GM12878 (cell line): Measurements from ENCODE around the gene TMTC1. TPM values are rescaled to one million over a fixed set of nuclear protein-coding genes. Genes with fewer than 3 reads are reported as not detected.

Experiments
- ATAC-seq: fragments of 200-7000 bp; cut with Tn5 transposase; 3 replicates; pipeline ENCODE4 v1.9.1; 2020; ENCODE audit warnings: mild to moderate bottlenecking, moderate library complexity
- BruUV-seq: library from RNA; stranded (reverse); fragments of 400-500 nt; replicated peaks from 2 replicates; lab custom pipeline; 2021; lab: Mats Ljungman, UMichigan
- CTCF ChIA-PET: fragments of 300-600 bp; sonication (Branson Sonifier 250); formaldehyde crosslinking; extraction: SDS; loops from one replicate; lab custom pipeline; 2021; ENCODE audit warnings: inconsistent platforms; lab: Yijun Ruan, JAX
- POLR2A ChIA-PET: fragments of 350-600 bp; formaldehyde crosslinking; extraction: SDS; loops from one replicate; lab custom pipeline; 2021; ENCODE audit warnings: inconsistent platforms; lab: Charles Lee
- RAD21 ChIA-PET: fragments of 300-600 bp; sonication (Branson Sonifier 250); formaldehyde crosslinking; loops from one replicate; lab custom pipeline; 2023; ENCODE audit warnings: antibody characterized with exemption; ENCODE audit not compliant: unreplicated experiment; lab: Charles Lee
- SMC1A ChIA-PET: fragments of 300-600 bp; sonication (Branson Sonifier 250); formaldehyde crosslinking; loops from one replicate; lab custom pipeline; 2023; ENCODE audit not compliant: unreplicated experiment, uncharacterized antibody; lab: Charles Lee
- DNase-seq: peaks from one replicate; pipeline ENCODE4 v3.0.0-alpha.2; 2011; ENCODE audit warnings: low read depth, low spot score
- FAIRE-seq: peaks from 3 replicates; lab custom pipeline; 2011; peaks lifted over from hg19 to GRCh38; lab: Jason Lieb, UNC
- H2AFZ ChIP-seq: 2 replicates; pipeline ENCODE4 v1.6.0; 2011; ENCODE audit warnings: low read depth, low read length, control low read depth; ENCODE audit not compliant: control insufficient read depth
- H3K27ac ChIP-seq: 2 replicates; pipeline ENCODE4 v1.5.1; 2011; ENCODE audit warnings: control low read depth; ENCODE audit not compliant: control insufficient read depth, insufficient read depth
- H3K27me3 ChIP-seq, 2 experiments: replicated peaks in 1 of 2; 2 replicates each; pipeline versions ENCODE4 v1.6.0 to v1.6.1; 2011; ENCODE audit warnings: low read length in 1 of 2; ENCODE audit not compliant: control insufficient read depth in 2 of 2, insufficient read depth in 2 of 2
- H3K36me3 ChIP-seq, 2 experiments: 2 replicates each; pipeline ENCODE4 v1.5.1; 2011; ENCODE audit warnings: low read length in 1 of 2; ENCODE audit not compliant: control insufficient read depth in 2 of 2, insufficient read depth in 2 of 2
- H3K4me1 ChIP-seq: 2 replicates; pipeline ENCODE4 v1.6.1; 2011; ENCODE audit warnings: mild to moderate bottlenecking, low read length, moderate library complexity, mixed read lengths; ENCODE audit not compliant: control insufficient read depth, insufficient read depth
- H3K4me2 ChIP-seq: 2 replicates; pipeline ENCODE4 v1.6.0; 2011; ENCODE audit warnings: control low read depth; ENCODE audit not compliant: control insufficient read depth, insufficient read depth
- H3K4me3 ChIP-seq: fragments of 200-600 bp; sonication (generic); 2 replicates; pipeline ENCODE4 v1.5.1; 2016
- H3K79me2 ChIP-seq: 2 replicates; pipeline ENCODE4 v1.6.0; 2011; ENCODE audit warnings: low read length; ENCODE audit not compliant: control insufficient read depth, insufficient read depth
- H3K9ac ChIP-seq: 2 replicates; pipeline ENCODE4 v1.8.0; 2011; ENCODE audit warnings: low read length, control low read depth, mixed read lengths; ENCODE audit not compliant: control insufficient read depth, insufficient read depth
- H3K9me3 ChIP-seq: replicated peaks from 3 replicates; pipeline ENCODE4 v1.5.1; 2011; ENCODE audit warnings: mild to moderate bottlenecking, low read length; ENCODE audit not compliant: control insufficient read depth, insufficient read depth
- H4K20me1 ChIP-seq: 2 replicates; pipeline ENCODE4 v1.6.0; 2011; ENCODE audit not compliant: control insufficient read depth, insufficient read depth
- BCL3 ChIP-seq: IDR thresholded peaks from 2 replicates; pipeline ENCODE4 v1.6.1; 2011; ENCODE audit warnings: borderline replicate concordance, low read depth, mild to moderate bottlenecking, moderate library complexity, low read length; ENCODE audit not compliant: insufficient read depth, poor library complexity, severe bottlenecking
- CBX3 ChIP-seq: fragments of 200-600 bp; sonication (generic); IDR thresholded peaks from 2 replicates; pipeline ENCODE4 v1.6.1; 2016; ENCODE audit warnings: low read depth, borderline replicate concordance
- CHD1 ChIP-seq: IDR thresholded peaks from 2 replicates; pipeline ENCODE4 v1.6.1; 2012; ENCODE audit warnings: low read depth, low read length, improper control_type of control experiment
- ETV6 ChIP-seq, 2 experiments: fragments of 450-650 bp in 1 of 2; IDR thresholded peaks in 1 of 2; conservative IDR thresholded peaks in 1 of 2; 2 replicates each; pipeline ENCODE4 v1.6.1; 2014; ENCODE audit warnings: antibody characterized with exemption in 1 of 2, borderline replicate concordance in 1 of 2, low read depth in 1 of 2, mild to moderate bottlenecking in 1 of 2, moderate library complexity in 1 of 2
- MYB ChIP-seq: fragments of 150-350 bp; IDR thresholded peaks from 2 replicates; pipeline ENCODE4 v1.6.1; 2014; ENCODE audit warnings: mild to moderate bottlenecking, low read depth, low read length, borderline replicate concordance
- NFYB ChIP-seq: IDR thresholded peaks from 2 replicates; pipeline ENCODE4 v1.6.1; 2011; ENCODE audit warnings: low read depth, mild to moderate bottlenecking, low read length, improper control_type of control experiment, moderate library complexity; ENCODE audit not compliant: insufficient read depth
- POLR2AphosphoS5 ChIP-seq: IDR thresholded peaks from 2 replicates; pipeline ENCODE4 v1.6.1; 2011; ENCODE audit warnings: mild to moderate bottlenecking, low read length, inconsistent platforms
- SREBF1 ChIP-seq: IDR thresholded peaks from 2 replicates; pipeline ENCODE4 v1.6.1; 2012; ENCODE audit warnings: mild to moderate bottlenecking, low read length
- WGBS: methylation state at CpG from one replicate; pipeline ENCODE4 v1.1.6; 2016; ENCODE audit warnings: low lambda C conversion rate; ENCODE audit not compliant: insufficient replicate concordance, insufficient coverage; ENCODE audit errors: missing lambda C conversion rate; 5-methylcytosine and 5-hydroxymethylcytosine counted together
- in situ Hi-C: fragments of 300-500 bp; cut with MboI; formaldehyde crosslinking; loops from 9 replicates; pipeline ENCODE4 v1.14.3; 2018; ENCODE audit warnings: mixed read lengths
- intact Hi-C: fragments of 100-400 bp; cut with micrococcal nuclease; formaldehyde crosslinking; loops from one replicate; pipeline ENCODE4 v1.14.2; 2022; ENCODE audit not compliant: unreplicated experiment
- polyA plus RNA-seq, 11 experiments: library from polyadenylated mRNA; depleted of rRNA in 4 of 11; unstranded in 6 of 11; stranded (reverse) in 5 of 11; fragments of >200 nt; fragmentation: Nextera tagmentation in 4 of 11; fragmentation: Illumina TruSeq in 1 of 11; extraction: Ambion mirVana in 4 of 11; extraction: Trizol in 1 of 11; gene quantifications; 1 replicate in 1 of 11; 2 replicates in 10 of 11; pipeline versions ENCODE4 v1.2.1 to v1.2.3, GENCODE V29; 2011 to 2016; ENCODE audit warnings: inconsistent platforms in 2 of 11, missing spikeins in 2 of 11, low read depth in 1 of 11
- total RNA-seq, 4 experiments: library from RNA; depleted of rRNA in 3 of 4; stranded (reverse); fragments of >200 nt in 3 of 4; fragmentation: Illumina TruSeq in 1 of 4; extraction: Trizol in 1 of 4; gene quantifications; 2 replicates each; pipeline versions ENCODE4 v1.2.1 to v1.2.3, GENCODE V29; 2013 to 2021

Gene TMTC1
- total and polyA plus RNA-seq, 10 of the 15 experiments (the other 5 are each of a cell fraction or from before 2014, with no cell fraction given), result 0.10 to 20.9 (median 0.57) TPM

DNA sequence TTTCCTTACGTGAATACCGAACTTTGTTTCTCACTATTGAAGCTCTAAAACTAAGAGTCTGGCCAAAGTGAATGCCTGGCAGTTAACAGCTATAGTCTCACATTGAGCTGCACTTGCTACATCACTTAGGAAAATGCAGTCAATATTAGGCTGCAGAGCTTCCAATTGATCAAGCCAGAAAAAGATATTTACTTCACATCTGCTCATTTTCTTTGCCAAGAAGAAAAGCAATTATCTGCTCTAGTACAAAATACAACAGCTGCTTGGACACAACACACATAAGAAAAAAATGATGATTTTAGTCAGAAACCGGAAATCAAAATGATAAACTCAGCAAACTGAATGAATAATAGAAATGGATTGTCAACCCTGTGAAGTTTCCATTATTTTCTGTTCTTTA lies 45.4 kb downstream of the TMTC1 start:
- no peaks in the 10 kb centered on the region; the same call in 2 of the 3 replicates for H3K9me3 ChIP-seq
- WGBS, result 2% methylated on average over 3 of the region's 3 CpGs
- POLR2A ChIA-PET, result interaction anchor here (0.7 to 1.9 kb wide), 3 partner anchors 12 to 20 kb away, joined by 3 to 5 read pairs (median 3); no protein-coding TSS in a partner anchor
- H3K36me3 ChIP-seq, result no peaks in the 10 kb centered on the region
- no peaks in the 10 kb centered on the region for H3K27me3 ChIP-seq
- CTCF ChIA-PET, result interaction anchor here (1.4 to 1.6 kb wide), 2 partner anchors 8 to 35 kb away, joined by 4 to 5 read pairs; no protein-coding TSS in a partner anchor
- H3K4me3 ChIP-seq, result no peak overlapping the region
- FAIRE-seq (no peak), ATAC-seq (no peak), DNase-seq (no peak)
- SMC1A ChIA-PET, result interaction anchor here (0.6 to 2.5 kb wide), 7 partner anchors 8 to 219 kb away, joined by 3 to 11 read pairs (median 3); no protein-coding TSS in a partner anchor
- in situ Hi-C loops (no loop called here), intact Hi-C loops (no loop called here)
- H3K79me2 ChIP-seq, result no peaks in the 10 kb centered on the region
- H3K27ac ChIP-seq, result no peak overlapping the region
- BruUV-seq, result no TSS peak
- H4K20me1 ChIP-seq, result no peaks in the 10 kb centered on the region
- RAD21 ChIA-PET, result interaction anchor here (0.7 to 2.2 kb wide), 4 partner anchors 12 to 47 kb away, joined by 3 to 7 read pairs (median 4); no protein-coding TSS in a partner anchor
- no peaks in the 10 kb centered on the region for H3K4me1 ChIP-seq
- H3K4me2 ChIP-seq, result no peak overlapping the region
- H3K9ac ChIP-seq, result no peak overlapping the region
- no peak for TF ChIP-seq POLR2AphosphoS5
- no peak for TF ChIP-seq ETV6 (conservative IDR thresholded peaks at IDR 0.05 in 1 of 2, IDR thresholded peaks at IDR 0.05 in 1 of 2; ENCODE audit: borderline replicate concordance in 1 of 2, low read depth in 1 of 2)
- TF ChIP-seq CBX3, result no peak
- TF ChIP-seq CHD1, result no peak
- TF ChIP-seq SREBF1, result no peak
- no peak for TF ChIP-seq NFYB
- TF ChIP-seq BCL3, result no peak
- TF ChIP-seq MYB, result no peak
- H2AFZ ChIP-seq, result no peak overlapping the region
